Effector CD8-positive, alpha-beta T cell (primary cell): ENCODE measurements around the gene CTIF.

Source experiments
- DNase-seq: peaks from one replicate; lab custom pipeline; 2025; lab: John Stamatoyannopoulos, UW

CTIF gene

GRCh38 chr18:48602759-48603390 is 64.0 kb downstream of the CTIF start:
- no peak for DNase-seq

GRCh38 chr18:48605408-48605845 is 66.6 kb downstream of the CTIF start:
- no peak for DNase-seq

DNA sequence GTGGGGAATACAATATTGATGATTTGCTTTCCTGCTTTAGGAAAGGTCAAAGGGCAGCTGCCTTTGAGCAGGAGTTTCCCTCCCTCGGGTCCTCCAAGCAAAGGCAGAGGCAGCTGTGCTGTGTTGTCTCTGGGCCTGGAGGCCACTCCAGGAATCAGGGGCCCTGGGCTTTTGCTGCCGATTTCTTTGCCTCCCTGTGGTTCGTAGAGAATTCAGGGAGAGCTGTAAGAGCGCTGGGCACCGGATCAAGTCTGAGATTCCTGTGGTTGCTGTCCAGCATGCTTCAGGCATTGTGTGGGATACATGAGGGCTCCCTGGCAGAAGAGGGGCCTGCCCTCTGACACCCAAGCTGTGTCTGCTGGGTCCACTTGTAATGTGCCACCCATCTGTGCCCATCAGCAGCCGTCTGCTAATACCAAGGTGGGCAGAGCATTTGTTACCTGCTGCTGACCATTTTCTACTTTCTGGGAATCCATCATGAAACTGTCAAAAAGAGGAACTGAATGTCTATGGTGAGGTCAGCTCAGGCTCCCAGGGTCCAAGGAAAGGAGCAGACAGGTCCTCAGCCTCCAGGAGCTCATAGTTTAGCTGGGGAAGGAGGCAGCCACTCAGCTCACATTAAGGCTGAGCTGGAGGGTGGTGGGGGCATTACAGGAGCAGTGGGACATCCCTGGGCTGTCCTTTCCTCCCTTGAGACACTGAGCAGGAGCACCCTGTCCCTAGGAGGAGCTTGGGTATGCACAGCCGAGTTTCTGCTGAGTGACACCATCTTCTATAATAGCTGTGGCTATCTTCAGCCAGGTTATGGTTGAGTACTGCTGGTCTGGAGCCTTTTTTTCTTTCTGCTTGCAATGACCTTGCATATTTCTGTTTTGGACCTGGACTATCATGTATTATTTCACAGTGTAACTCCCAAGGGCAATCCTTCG is 68.5 kb downstream of the CTIF start:
- no peak for DNase-seq

DNA sequence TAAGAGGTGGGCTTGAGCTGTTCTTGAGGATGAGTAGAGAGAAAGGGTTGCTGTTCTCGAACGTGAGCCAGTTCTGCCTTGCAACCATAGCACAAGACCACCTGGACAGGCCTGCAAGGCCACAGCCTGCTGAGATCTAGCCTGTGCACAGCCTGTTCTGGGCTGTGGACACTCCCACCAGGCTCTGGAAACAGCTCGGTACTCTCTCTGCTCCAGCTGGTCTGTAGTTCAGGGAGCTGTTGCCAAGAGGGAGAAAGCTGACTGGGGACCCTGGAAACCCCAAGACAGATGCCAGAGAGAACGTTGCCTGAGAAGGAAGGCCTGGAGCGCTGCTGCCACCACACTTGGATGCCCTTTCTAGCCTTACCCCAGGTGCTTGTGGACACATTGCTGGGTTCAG is 69.8 kb downstream of the CTIF start:
- no peak for DNase-seq

DNA sequence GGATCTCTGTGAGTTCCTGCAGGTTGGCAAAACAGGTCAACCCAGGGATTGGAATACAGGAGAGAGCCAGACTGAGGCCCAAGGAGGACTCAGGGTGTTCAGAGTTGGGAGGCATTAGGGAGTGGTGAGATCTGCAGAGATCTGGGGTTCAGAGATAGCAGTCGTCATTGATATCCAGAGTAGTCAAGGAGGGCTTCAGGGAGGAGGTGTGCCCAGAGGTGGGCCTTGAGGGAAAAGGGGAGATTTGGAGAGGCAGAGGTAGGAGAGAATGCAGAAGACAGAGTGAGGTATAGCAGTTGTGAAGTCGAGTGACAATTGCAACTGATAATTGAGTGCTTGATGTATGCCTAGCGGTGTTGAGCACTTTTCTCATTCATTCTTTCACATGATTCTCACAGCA is 70.3 kb downstream of the CTIF start:
- DNase-seq = no peak

GRCh38 chr18:48609820-48610815 is 71.3 kb downstream of the CTIF start:
- no peak for DNase-seq

GRCh38 chr18:48611203-48611602 is 72.4 kb downstream of the CTIF start:
- DNase-seq = no peak

- DNase-seq = no peak
These were observed 73.1 kb downstream of the CTIF start for GRCh38 chr18:48611785-48612480.

DNA sequence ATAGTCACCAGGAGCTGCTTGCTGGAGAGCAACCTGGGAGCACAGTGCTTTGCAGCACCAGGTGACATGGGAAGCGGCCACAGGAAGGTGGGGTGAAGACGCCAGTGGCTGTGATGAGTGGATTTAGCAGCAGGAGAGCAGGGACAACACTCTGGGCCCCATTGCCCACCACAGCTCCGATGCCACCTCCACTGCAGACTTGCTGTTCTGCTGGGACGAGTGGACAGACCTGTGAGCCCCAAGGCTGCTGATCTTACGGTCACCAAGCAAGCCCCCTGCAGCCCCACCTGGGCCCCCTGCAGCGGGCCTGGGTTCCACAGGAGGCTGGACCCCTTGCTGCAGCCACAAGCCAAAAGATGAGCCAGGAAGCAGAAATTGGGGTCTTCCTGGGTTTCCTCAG is 73.7 kb downstream of the CTIF start:
- no peak for DNase-seq

DNA sequence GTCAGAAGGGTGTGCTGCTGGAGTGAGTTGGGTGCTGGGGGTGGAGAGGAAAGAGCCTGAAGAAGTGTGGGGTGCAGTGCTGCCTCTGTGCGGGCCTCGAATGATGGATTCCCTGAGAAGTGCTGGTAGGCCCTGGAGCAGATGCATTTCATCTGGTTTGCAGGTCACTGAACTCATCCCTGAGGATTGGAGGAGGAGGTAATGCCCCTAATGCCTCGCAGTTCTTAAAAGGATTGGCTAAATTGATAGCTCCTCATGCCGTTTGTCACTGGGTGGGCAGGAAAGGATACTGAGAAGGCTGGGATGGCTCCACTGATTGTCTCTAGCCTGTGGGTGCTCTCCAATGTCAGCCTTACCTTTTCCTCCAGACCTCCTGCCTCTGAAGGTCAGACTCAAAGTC is 74.1 kb downstream of the CTIF start:
- DNase-seq = no peak

GRCh38 chr18:48613589-48614404 is 75.0 kb downstream of the CTIF start:
- DNase-seq = no peak

DNA sequence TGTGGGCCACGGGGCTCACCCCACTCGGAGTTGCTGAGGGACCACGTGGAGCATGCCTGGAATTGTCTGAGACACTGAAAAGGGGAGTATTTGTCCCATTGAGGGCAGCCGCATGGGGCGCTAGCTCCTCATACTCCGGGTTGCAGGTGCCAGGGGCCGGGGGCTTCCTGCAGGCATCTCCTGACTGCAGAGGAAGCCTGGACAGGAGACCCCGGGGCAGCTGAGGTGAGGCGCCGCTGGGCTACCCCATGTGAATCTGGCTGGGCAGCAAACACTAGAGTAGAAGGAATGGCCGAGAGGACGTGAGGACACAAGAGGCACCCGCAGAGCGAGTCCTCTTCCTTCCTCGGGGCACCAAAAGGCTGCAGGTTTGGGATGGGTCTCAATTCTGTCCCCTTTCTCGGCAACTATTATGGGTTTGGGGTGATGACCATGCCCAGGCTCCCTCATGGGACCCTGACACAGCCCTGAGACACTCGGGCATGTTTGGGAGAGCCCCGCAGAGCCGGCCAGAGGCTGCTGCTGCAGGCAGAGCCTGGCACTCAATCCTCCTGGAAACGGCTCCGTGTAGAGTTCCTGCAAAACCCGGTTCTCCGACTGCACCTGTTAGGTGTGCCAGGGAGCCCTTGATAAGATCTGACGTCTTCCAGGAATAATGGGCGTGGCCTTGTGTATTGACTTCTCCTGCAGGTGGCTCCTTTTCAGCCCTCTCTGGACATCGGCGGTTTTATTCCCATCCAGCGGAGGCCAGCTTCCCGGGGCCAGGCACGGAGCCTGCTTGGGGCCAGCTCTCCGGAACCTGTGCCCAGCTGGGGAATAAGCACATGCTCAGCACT is 77.0 kb downstream of the CTIF start:
- DNase-seq = no peak

GRCh38 chr18:48616484-48617255 is 77.8 kb downstream of the CTIF start:
- DNase-seq = no peak

- no peak for DNase-seq
These were observed 79.1 kb downstream of the CTIF start for GRCh38 chr18:48617844-48618497.

- no peak for DNase-seq
These were observed 80.2 kb downstream of the CTIF start for GRCh38 chr18:48619016-48619415.

DNA sequence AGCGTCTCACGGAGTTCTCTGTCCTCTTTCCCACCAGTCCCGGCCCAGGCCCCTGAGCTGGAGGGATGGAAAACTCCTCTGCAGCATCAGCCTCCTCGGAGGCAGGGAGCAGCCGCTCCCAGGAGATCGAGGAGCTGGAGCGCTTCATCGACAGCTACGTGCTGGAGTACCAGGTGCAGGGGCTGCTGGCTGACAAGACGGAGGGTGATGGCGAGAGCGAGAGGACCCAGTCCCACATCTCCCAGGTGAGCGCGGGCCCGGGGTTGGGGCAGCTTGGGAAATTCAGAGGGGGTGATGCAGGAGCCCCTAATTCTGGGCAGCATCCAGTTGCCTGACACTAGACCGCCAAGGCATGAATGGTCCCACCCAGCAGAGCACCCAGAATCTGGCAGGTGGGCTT is 80.7 kb downstream of the CTIF start:
- DNase-seq = no peak

- DNase-seq = no peak
These were observed 81.2 kb downstream of the CTIF start for GRCh38 chr18:48620071-48620470.

GRCh38 chr18:48621240-48621639 is 82.4 kb downstream of the CTIF start:
- no peak for DNase-seq
